ENCODE measurements around the gene PHF21A. TPM values are rescaled to one million over a fixed set of nuclear protein-coding genes. Genes with fewer than 3 reads are reported as not detected.

The PHF21A gene
- total and polyA plus RNA-seq, 2 of the 8 experiments (the other 6 are each of a cell fraction or from before 2014, with no cell fraction given): 17.6 to 40.3 TPM

- TF ChIP-seq CHD7 (IDR thresholded peaks at IDR 0.05; ENCODE audit: insufficient replicate concordance, low read length): no peak
- no peak for TF ChIP-seq KDM4A (IDR thresholded peaks at IDR 0.05; ENCODE audit: low read depth, low read length, severe bottlenecking)
- TF ChIP-seq ZNF274 (IDR thresholded peaks at IDR 0.05; ENCODE audit: borderline replicate concordance, extremely low read depth, low read length): no peak
- TF ChIP-seq SAP30 (IDR thresholded peaks at IDR 0.05; ENCODE audit: insufficient read depth, insufficient replicate concordance, low read length): no peak
- TF ChIP-seq RFX5 (IDR thresholded peaks at IDR 0.05; ENCODE audit: borderline replicate concordance, low read depth, low read length): no peak
- TF ChIP-seq RXRA (IDR thresholded peaks at IDR 0.05; ENCODE audit: insufficient read depth, low read depth, low read length): no peak
- TF ChIP-seq CTBP2 (IDR thresholded peaks at IDR 0.05; ENCODE audit: borderline replicate concordance, insufficient read depth, insufficient read length, low read length): no peak
- TF ChIP-seq SIX5 (IDR thresholded peaks at IDR 0.05; ENCODE audit: low read depth, low read length): no peak
- TF ChIP-seq USF2 (IDR thresholded peaks at IDR 0.05; ENCODE audit: low read length): no peak
- TF ChIP-seq BACH1 (IDR thresholded peaks at IDR 0.05; ENCODE audit: low read length): no peak
These were observed 12.5 kb downstream of the PHF21A start (continued) for GRCh38 chr11:46108751-46109150.
